A549 (cell line): Measurements from ENCODE around the gene NKX2-1. TPM values are rescaled to one million over a fixed set of nuclear protein-coding genes. Genes with fewer than 3 reads are reported as not detected.

Experiments
- ATAC-seq, 2 experiments: fragments of 200-7000 bp in 1 of 2; fragments of >200 bp in 1 of 2; cut with Nextera tagmentation in 1 of 2; cut with Tn5 transposase in 1 of 2; 3 replicates each; pipeline versions ENCODE4 v1.8.0 to v1.9.1; 2018 to 2020; ENCODE audit warnings: mild to moderate bottlenecking in 1 of 2, moderate library complexity in 1 of 2
- CTCF ChIA-PET: fragments of 300-600 bp; sonication (Branson Sonifier 250); formaldehyde crosslinking; extraction: SDS; loops from one replicate; lab custom pipeline; 2021; ENCODE audit warnings: antibody characterized with exemption, inconsistent platforms; lab: Yijun Ruan, JAX
- POLR2A ChIA-PET: fragments of 350-600 bp; formaldehyde crosslinking; extraction: SDS; loops from one replicate; lab custom pipeline; 2021; ENCODE audit warnings: antibody characterized with exemption, inconsistent platforms; lab: Yijun Ruan, JAX
- DNase-seq, 2 experiments: peaks; one replicate each; pipeline versions ENCODE4 v3.0.0 to v3.0.0-alpha.2; 2011 to 2016; ENCODE audit warnings: low read depth in 1 of 2, low spot score in 1 of 2
- FAIRE-seq: peaks from 2 replicates; lab custom pipeline; 2011; peaks lifted over from hg19 to GRCh38; lab: Jason Lieb, UNC
- H3K27ac ChIP-seq, 2 experiments: fragments of >200 bp; sonication (Bioruptor Twin); formaldehyde crosslinking; 3 replicates each; pipeline ENCODE4 v1.5.1; 2016 to 2017
- H3K4me1 ChIP-seq: fragments of >200 bp; sonication (Bioruptor Twin); formaldehyde crosslinking; 3 replicates; pipeline ENCODE4 v1.6.1; 2016
- H3K4me2 ChIP-seq: fragments of >200 bp; sonication (Bioruptor Twin); formaldehyde crosslinking; 3 replicates; pipeline ENCODE4 v1.6.1; 2016
- H3K4me3 ChIP-seq: fragments of >200 bp; sonication (Bioruptor Twin); formaldehyde crosslinking; 3 replicates; pipeline ENCODE4 v1.5.1; 2016
- H3K9me3 ChIP-seq: fragments of >200 bp; sonication (Bioruptor Twin); formaldehyde crosslinking; 3 replicates; pipeline ENCODE4 v1.6.1; 2016
- BHLHE40 ChIP-seq: IDR thresholded peaks from 2 replicates; pipeline ENCODE4 v1.6.1; 2012; ENCODE audit warnings: low read depth, low read length, inconsistent platforms
- CEBPB ChIP-seq, 2 experiments: fragments of >200 bp in 1 of 2; sonication (Bioruptor Twin) in 1 of 2; formaldehyde crosslinking in 1 of 2; IDR thresholded peaks; 2 replicates each; pipeline ENCODE4 v1.6.1; 2012 to 2016
- CHD2 ChIP-seq: fragments of 150-350 bp; IDR thresholded peaks from 2 replicates; pipeline ENCODE4 v1.6.1; 2014; ENCODE audit warnings: low read length; ENCODE audit not compliant: partially characterized antibody
- CHD4 ChIP-seq: fragments of 200-600 bp; sonication (generic); IDR thresholded peaks from 2 replicates; pipeline ENCODE4 v1.6.1; 2016; ENCODE audit warnings: antibody characterized with exemption, mild to moderate bottlenecking, borderline replicate concordance
- EP300 ChIP-seq, 2 experiments: fragments of >200 bp; sonication (Bioruptor Twin); formaldehyde crosslinking; IDR thresholded peaks; 2 replicates in 1 of 2; 3 replicates in 1 of 2; pipeline ENCODE4 v1.6.1; 2016 to 2017
- ESRRA ChIP-seq: fragments of 150-350 bp; IDR thresholded peaks from 2 replicates; pipeline ENCODE4 v1.6.1; 2014; ENCODE audit warnings: mild to moderate bottlenecking, low read length, borderline replicate concordance
- FOSB ChIP-seq: fragments of 250-450 bp; sonication (Bioruptor Pico); IDR thresholded peaks from 2 replicates; pipeline ENCODE4 v1.5.0; 2020; ENCODE audit warnings: mild to moderate bottlenecking, moderate library complexity
- GATA3 ChIP-seq: IDR thresholded peaks from 2 replicates; pipeline ENCODE4 v1.6.1; 2012; ENCODE audit warnings: borderline replicate concordance
- HDAC2 ChIP-seq: fragments of 200-600 bp; sonication (generic); IDR thresholded peaks from 2 replicates; pipeline ENCODE4 v1.6.1; 2016
- HEYL ChIP-seq: fragments of 250-450 bp; sonication (Bioruptor Pico); IDR thresholded peaks from 2 replicates; pipeline ENCODE4 v1.8.0; 2021; ENCODE audit warnings: mild to moderate bottlenecking, moderate library complexity
- HOXB13 ChIP-seq: fragments of 250-450 bp; sonication (Bioruptor Pico); IDR thresholded peaks from 2 replicates; pipeline ENCODE4 v1.5.0; 2020; ENCODE audit warnings: low read depth, mild to moderate bottlenecking, moderate library complexity
- HOXB5 ChIP-seq: fragments of 250-450 bp; sonication (Bioruptor Pico); IDR thresholded peaks from 2 replicates; pipeline ENCODE4 v1.5.0; 2020; ENCODE audit warnings: mild to moderate bottlenecking, moderate library complexity
- JUN ChIP-seq, 2 experiments: fragments of >200 bp; sonication (Bioruptor Twin); formaldehyde crosslinking; IDR thresholded peaks; 2 replicates in 1 of 2; 3 replicates in 1 of 2; pipeline ENCODE4 v1.6.1; 2016 to 2017
- MAFK ChIP-seq: fragments of 450-650 bp; IDR thresholded peaks from 2 replicates; pipeline ENCODE4 v1.6.1; 2014; ENCODE audit not compliant: partially characterized antibody
- NR3C1 ChIP-seq: fragments of >200 bp; sonication (Bioruptor Twin); formaldehyde crosslinking; IDR thresholded peaks from 3 replicates; pipeline ENCODE4 v1.6.1; 2017
- RCOR1 ChIP-seq: fragments of 150-350 bp; IDR thresholded peaks from 2 replicates; pipeline ENCODE4 v1.6.1; 2014; ENCODE audit warnings: antibody characterized with exemption, low read length, low read depth
- REST ChIP-seq: fragments of 200-600 bp; sonication (generic); IDR thresholded peaks from 2 replicates; pipeline ENCODE4 v1.6.1; 2016; ENCODE audit warnings: antibody characterized with exemption, mild to moderate bottlenecking, moderate library complexity
- SREBF2 ChIP-seq: fragments of 450-650 bp; IDR thresholded peaks from 2 replicates; pipeline ENCODE4 v1.6.1; 2014; ENCODE audit warnings: mild to moderate bottlenecking, moderate library complexity
- TP53 ChIP-seq: fragments of 250-450 bp; sonication (Bioruptor Pico); IDR thresholded peaks from 2 replicates; pipeline ENCODE4 v1.5.0; 2021; ENCODE audit warnings: mild to moderate bottlenecking, moderate library complexity
- USF2 ChIP-seq: fragments of 450-650 bp; IDR thresholded peaks from 2 replicates; pipeline ENCODE4 v1.6.1; 2014; ENCODE audit warnings: antibody characterized with exemption
- ZFP36 ChIP-seq: fragments of 450-650 bp; IDR thresholded peaks from 2 replicates; pipeline ENCODE4 v1.6.1; 2014; ENCODE audit warnings: borderline replicate concordance; ENCODE audit not compliant: partially characterized antibody
- WGBS: methylation state at CpG from one replicate; pipeline ENCODE4 v1.1.6; 2017; ENCODE audit errors: missing lambda C conversion rate; 5-methylcytosine and 5-hydroxymethylcytosine counted together
- polyA plus RNA-seq, 4 experiments: library from polyadenylated mRNA; depleted of rRNA in 3 of 4; stranded (reverse); fragments of >200 nt; fragmentation: RNase III in 1 of 4; extraction: RNeasy Plus Mini Kit Qiagen cat#74134 plus additional on column Dnase treatment in 1 of 4; gene quantifications; 2 replicates in 3 of 4; 3 replicates in 1 of 4; pipeline ENCODE4 v1.2.3, GENCODE V29; 2011 to 2017
- TF ChIP-seq, protein P1 (sequence below): fragments of 250-450 bp; sonication (Bioruptor Pico); IDR thresholded peaks from 2 replicates; pipeline ENCODE4 v1.5.0; 2021; ENCODE audit warnings: mild to moderate bottlenecking, moderate library complexity, borderline replicate concordance

NKX2-1 gene
- polyA plus RNA-seq, 2 of the 4 experiments (the other 2 are of a cell fraction), result not detected

DNA sequence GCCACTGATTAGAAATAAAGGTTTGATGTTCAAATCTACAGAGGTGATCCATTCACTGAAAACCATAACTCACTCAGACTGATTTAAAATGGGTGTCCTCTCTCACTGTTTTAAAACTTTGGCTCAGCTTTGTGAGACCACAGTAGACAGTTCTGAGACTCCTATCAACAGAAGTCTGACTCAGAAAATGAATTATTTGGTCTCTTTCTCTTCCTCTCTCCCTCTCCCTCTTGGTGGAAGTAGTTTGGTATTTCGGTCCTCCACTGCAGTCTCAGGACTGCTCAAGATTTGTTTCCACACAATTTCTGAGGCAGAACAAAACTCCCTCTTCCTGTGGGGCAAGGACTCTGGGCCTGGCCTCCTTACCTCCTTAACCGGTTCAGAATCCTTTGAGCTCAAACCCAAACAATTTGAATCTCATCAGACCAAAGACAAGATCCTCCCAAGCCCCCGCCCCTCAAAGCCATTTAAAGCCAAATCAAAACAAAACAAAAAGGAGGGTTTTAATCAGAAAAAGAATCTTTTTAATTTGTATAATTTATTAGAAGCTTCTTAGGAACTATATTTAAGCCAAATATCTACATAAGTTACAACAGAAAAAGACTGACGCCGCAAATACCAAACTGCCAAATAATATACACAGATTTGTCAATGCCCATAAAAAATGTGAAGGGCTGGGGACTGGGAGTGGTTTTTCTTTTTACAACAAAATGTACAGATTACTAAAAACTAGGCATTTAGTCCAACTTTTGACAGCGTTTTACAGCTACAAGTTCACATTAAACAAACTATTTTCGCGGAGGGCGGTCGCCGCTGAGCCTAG lies 3.9 kb downstream of the NKX2-1 start:
- Histone ChIP-seq H3K9me3 (no peaks in the 10 kb centered on the region), H3K4me1 (peaks cover 4% of the 10 kb centered on the region; the same call in 2 of the 3 replicates), H3K27ac (no peak overlapping the region), H3K4me2 (no peak overlapping the region), H3K4me3 (no peak overlapping the region)
- ATAC-seq (no peak), DNase-seq (no peak), FAIRE-seq (no peak)
- WGBS, result 77% methylated on average over 11 of the region's 11 CpGs
- TF ChIP-seq RCOR1 (no peak), GATA3 (no peak), TP53 (CRISPR knock-in tag) (no peak), ESRRA (no peak), HOXB5 (CRISPR knock-in tag) (no peak), BHLHE40 (no peak), CEBPB (IDR thresholded peaks at IDR 0.05) (no peak), FOSB (no peak)
- ChIA-PET CTCF (interaction anchor here (0.5 to 2.2 kb wide), 6 partner anchors 10 to 446 kb away, joined by 3 to 23 read pairs (median 4); no protein-coding TSS in a partner anchor), POLR2A (no interaction called here)

DNA sequence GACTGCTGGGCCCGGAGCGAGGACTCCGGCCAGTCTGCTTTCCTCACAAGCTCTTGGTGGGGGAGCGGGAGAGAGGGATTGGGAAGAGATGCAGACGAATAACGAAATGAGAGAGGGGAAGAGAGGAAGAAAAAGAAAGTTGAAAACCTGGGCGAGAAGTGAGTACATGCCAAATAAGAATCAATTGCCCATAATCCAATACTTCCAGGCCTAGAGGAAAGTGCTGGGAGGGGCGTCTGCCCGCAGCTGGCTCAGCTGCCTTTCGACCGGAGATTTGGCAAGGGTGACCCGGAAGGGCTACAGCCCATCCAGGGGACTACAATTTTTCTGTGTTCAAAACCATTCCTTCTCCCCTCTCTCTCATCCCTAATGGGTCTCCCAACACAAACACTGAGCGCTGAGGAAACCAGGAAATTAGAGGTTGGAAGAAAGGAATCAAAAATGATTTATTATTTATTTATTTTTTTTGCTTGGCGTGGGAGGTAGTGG lies 4.9 kb downstream of the NKX2-1 start:
- Histone ChIP-seq H3K4me1 (peaks cover 4% of the 10 kb centered on the region; the same call in 2 of the 3 replicates), H3K9me3 (no peaks in the 10 kb centered on the region), H3K4me3 (no peak overlapping the region), H3K4me2 (no peak overlapping the region), H3K27ac (no peak overlapping the region)
- no peak for DNase-seq
- ChIA-PET CTCF (interaction anchor here (0.5 to 3.6 kb wide), 7 partner anchors 11 to 445 kb away, joined by 3 to 23 read pairs (median 4); no protein-coding TSS in a partner anchor), POLR2A (no interaction called here)
- WGBS, result 65% methylated on average over 13 of the region's 14 CpGs
- no peak for ATAC-seq
- FAIRE-seq, result no peak
- TF ChIP-seq CHD2 (no peak), USF2 (no peak), HDAC2 (no peak), HOXB13 (no peak), NR3C1 (no peak), BHLHE40 (no peak), EP300 (IDR thresholded peaks at IDR 0.05) (no peak), ZFP36 (no peak), MAFK (no peak), CHD4 (no peak), HEYL (CRISPR knock-in tag) (no peak), JUN (IDR thresholded peaks at IDR 0.05) (no peak), REST (no peak), SREBF2 (no peak)
- TF ChIP-seq, protein P1, sequence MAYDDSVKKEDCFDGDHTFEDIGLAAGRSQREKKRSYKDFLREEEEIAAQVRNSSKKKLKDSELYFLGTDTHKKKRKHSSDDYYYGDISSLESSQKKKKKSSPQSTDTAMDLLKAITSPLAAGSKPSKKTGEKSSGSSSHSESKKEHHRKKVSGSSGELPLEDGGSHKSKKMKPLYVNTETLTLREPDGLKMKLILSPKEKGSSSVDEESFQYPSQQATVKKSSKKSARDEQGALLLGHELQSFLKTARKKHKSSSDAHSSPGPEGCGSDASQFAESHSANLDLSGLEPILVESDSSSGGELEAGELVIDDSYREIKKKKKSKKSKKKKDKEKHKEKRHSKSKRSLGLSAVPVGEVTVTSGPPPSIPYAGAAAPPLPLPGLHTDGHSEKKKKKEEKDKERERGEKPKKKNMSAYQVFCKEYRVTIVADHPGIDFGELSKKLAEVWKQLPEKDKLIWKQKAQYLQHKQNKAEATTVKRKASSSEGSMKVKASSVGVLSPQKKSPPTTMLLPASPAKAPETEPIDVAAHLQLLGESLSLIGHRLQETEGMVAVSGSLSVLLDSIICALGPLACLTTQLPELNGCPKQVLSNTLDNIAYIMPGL (CRISPR knock-in tag), result no peak
- TF ChIP-seq, all 56 proteins: peak for 0
